Loucy (cell line): ENCODE results near the gene EFNA3.

ENCODE experiments used
- H2AFZ ChIP-seq: fragments of 200-600 bp; sonication (generic); 2 replicates; pipeline ENCODE4 v1.6.0; 2016; ENCODE audit warnings: antibody characterized with exemption, mild to moderate bottlenecking, low read length, moderate library complexity
- H3F3A ChIP-seq: fragments of 200-600 bp; 2 replicates; pipeline ENCODE4 v1.6.0; 2016; ENCODE audit warnings: antibody characterized with exemption, low read depth, mild to moderate bottlenecking
- H3K27me3 ChIP-seq: fragments of 200-600 bp; sonication (generic); 2 replicates; pipeline ENCODE4 v1.6.1; 2014; ENCODE audit warnings: low read length, mild to moderate bottlenecking; ENCODE audit not compliant: insufficient read depth, poor library complexity, severe bottlenecking
- H3K36me3 ChIP-seq: fragments of 200-600 bp; sonication (generic); 2 replicates; pipeline ENCODE4 v1.6.1; 2016; ENCODE audit warnings: low read length; ENCODE audit not compliant: insufficient read depth
- H3K4me1 ChIP-seq: fragments of 200-600 bp; sonication (generic); 2 replicates; pipeline ENCODE4 v1.5.1; 2014; ENCODE audit warnings: low read length, mild to moderate bottlenecking; ENCODE audit not compliant: insufficient read depth, poor library complexity, severe bottlenecking
- H3K4me2 ChIP-seq: fragments of 200-600 bp; sonication (generic); 2 replicates; pipeline ENCODE4 v1.6.0; 2014; ENCODE audit warnings: antibody characterized with exemption, low read length, low read depth, mild to moderate bottlenecking; ENCODE audit not compliant: poor library complexity, severe bottlenecking
- H3K4me3 ChIP-seq: fragments of 200-600 bp; sonication (generic); 2 replicates; pipeline ENCODE4 v1.5.1; 2014; ENCODE audit warnings: low read length, mild to moderate bottlenecking, mixed read lengths; ENCODE audit not compliant: poor library complexity, severe bottlenecking
- H3K79me2 ChIP-seq: fragments of 200-600 bp; sonication (generic); 2 replicates; pipeline ENCODE4 v1.6.1; 2014; ENCODE audit warnings: low read length; ENCODE audit not compliant: insufficient read depth
- H3K9ac ChIP-seq: fragments of 200-600 bp; sonication (generic); 2 replicates; pipeline ENCODE4 v1.6.0; 2014; ENCODE audit warnings: mild to moderate bottlenecking, low read depth, low read length, moderate library complexity; ENCODE audit not compliant: poor library complexity, severe bottlenecking
- H3K9me2 ChIP-seq: fragments of 200-600 bp; sonication (generic); replicated peaks from 2 replicates; pipeline ENCODE4 v1.6.1; 2016; ENCODE audit warnings: low read depth, low read length, mixed read lengths
- H3K9me3 ChIP-seq: fragments of 200-600 bp; sonication (generic); 2 replicates; pipeline ENCODE4 v1.6.1; 2014; ENCODE audit warnings: mild to moderate bottlenecking, antibody characterized with exemption, low read length, low read depth; ENCODE audit not compliant: insufficient read depth
- H4K20me1 ChIP-seq: fragments of 200-600 bp; sonication (generic); 2 replicates; pipeline ENCODE4 v1.6.0; 2014; ENCODE audit warnings: antibody characterized with exemption, low read length, mild to moderate bottlenecking; ENCODE audit not compliant: insufficient read depth, poor library complexity, severe bottlenecking
- EZH2phosphoT487 ChIP-seq: fragments of 200-600 bp; IDR thresholded peaks from 2 replicates; pipeline ENCODE4 v1.6.1; 2018; ENCODE audit warnings: antibody characterized with exemption, mild to moderate bottlenecking, moderate library complexity, borderline replicate concordance
- TF ChIP-seq, protein P1 (sequence below): fragments of 200-600 bp; sonication (generic); conservative IDR thresholded peaks from 2 replicates; pipeline ENCODE4 v1.5.1; 2014; ENCODE audit warnings: mild to moderate bottlenecking, antibody characterized with exemption, low read length

Gene EFNA3

DNA sequence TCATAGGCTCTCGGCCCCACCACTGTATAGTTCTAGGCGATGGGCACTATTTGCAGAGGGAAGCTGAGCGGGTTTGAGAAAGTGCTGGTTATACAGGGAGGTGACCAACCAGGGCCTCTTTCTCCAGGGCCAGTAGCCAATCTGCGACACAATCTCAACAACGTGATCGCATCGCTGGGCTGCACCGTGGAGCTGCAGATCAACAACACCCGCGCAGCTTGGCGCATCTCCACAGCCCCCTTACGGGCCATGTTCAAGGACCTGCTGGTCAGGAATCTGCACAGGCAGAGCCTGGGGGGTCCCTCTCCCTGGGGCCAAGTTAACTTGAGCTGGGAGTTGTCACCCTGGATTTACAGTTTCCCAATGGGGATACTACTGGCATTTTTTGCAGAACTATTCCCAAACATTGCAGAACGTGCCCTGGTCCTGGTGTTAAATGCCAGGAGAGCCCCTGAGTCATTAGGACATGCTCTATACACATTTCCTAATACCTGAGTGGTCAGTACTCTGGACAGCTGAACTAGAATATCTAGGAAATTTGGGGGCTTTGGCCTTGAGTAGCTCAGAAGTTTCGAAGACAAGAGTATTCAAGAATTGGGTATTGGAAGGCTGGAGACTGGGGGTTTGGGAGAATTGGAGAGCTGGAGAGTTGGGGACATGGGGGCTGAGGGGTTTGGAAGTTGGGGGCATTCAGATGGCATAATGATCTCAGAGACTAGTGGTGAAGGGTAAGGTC, 38.1 kb upstream of the EFNA3 start:
- no peaks in the 10 kb centered on the region for H4K20me1 ChIP-seq
- TF ChIP-seq, protein P1, sequence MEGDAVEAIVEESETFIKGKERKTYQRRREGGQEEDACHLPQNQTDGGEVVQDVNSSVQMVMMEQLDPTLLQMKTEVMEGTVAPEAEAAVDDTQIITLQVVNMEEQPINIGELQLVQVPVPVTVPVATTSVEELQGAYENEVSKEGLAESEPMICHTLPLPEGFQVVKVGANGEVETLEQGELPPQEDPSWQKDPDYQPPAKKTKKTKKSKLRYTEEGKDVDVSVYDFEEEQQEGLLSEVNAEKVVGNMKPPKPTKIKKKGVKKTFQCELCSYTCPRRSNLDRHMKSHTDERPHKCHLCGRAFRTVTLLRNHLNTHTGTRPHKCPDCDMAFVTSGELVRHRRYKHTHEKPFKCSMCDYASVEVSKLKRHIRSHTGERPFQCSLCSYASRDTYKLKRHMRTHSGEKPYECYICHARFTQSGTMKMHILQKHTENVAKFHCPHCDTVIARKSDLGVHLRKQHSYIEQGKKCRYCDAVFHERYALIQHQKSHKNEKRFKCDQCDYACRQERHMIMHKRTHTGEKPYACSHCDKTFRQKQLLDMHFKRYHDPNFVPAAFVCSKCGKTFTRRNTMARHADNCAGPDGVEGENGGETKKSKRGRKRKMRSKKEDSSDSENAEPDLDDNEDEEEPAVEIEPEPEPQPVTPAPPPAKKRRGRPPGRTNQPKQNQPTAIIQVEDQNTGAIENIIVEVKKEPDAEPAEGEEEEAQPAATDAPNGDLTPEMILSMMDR, result no peak

DNA sequence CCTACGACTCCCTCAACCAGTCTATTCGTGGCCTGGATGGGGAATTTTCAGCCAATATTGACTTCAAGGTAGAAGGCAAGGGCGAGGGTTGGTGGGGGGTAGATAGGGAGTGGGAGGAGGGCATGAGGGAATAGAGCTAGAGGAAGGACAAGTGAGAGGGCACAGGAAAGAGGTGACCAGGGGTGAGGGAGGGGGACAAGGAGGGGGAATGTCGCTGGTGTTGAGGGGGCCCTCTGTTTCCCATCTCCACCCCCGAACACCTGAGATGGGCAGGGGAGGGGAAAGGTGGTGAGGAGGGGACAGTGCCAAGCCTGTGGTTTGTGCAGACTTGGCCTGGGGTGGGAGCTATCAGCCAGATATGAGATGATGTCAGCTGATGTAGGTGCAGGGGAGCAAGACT, 35.8 kb upstream of the EFNA3 start:
- Histone ChIP-seq H3K79me2 (no peaks in the 10 kb centered on the region), H3K9ac (no peak overlapping the region), H3K4me1 (peaks cover 15% of the 10 kb centered on the region), H4K20me1 (no peaks in the 10 kb centered on the region), H3K27me3 (no peaks in the 10 kb centered on the region), H3K4me3 (no peak overlapping the region), H3K9me3 (no peaks in the 10 kb centered on the region), H3K4me2 (no peak overlapping the region), H3F3A (no peaks in the 10 kb centered on the region), H3K36me3 (no peaks in the 10 kb centered on the region), H3K9me2 (no peaks in the 10 kb centered on the region), H2AFZ (no peak overlapping the region)
- no peak for TF ChIP-seq EZH2phosphoT487
- TF ChIP-seq, protein P1, result no peak

More for the DNA sequence above, 38.1 kb upstream of the EFNA3 start:
- Histone ChIP-seq H3K4me2 (no peak overlapping the region), H3K9me2 (no peaks in the 10 kb centered on the region), H3K9me3 (no peaks in the 10 kb centered on the region), H3K4me3 (no peak overlapping the region), H3K27me3 (no peaks in the 10 kb centered on the region), H3K9ac (no peak overlapping the region), H3K79me2 (no peaks in the 10 kb centered on the region), H3K4me1 (peaks cover 15% of the 10 kb centered on the region), H3F3A (no peaks in the 10 kb centered on the region), H2AFZ (no peak overlapping the region), H3K36me3 (no peaks in the 10 kb centered on the region)

DNA sequence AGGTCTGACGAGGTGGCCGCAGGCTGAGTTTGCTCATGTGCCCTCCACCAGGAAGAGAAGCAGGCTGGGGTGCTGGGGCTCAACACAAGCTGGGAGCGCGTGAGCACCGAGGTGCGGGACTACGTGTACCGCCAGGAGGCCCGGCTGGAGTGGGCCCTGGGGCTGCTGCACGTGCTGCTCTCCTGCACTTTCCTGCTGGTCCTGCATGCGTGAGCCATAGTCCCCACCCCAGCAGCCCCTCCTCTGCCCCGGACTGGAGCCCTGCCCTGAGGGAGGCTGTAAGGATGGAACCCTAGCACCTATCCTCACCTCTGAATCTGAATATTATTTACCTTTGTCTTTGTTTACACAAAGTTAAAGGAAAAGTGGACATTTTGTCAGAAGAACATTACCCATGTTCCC, 35.3 kb upstream of the EFNA3 start:
- no peak overlapping the region for H2AFZ ChIP-seq

More for the DNA sequence above, 35.3 kb upstream of the EFNA3 start:
- Histone ChIP-seq H3K9me2 (no peaks in the 10 kb centered on the region), H3F3A (no peaks in the 10 kb centered on the region), H3K79me2 (no peaks in the 10 kb centered on the region), H3K4me3 (no peak overlapping the region), H3K9ac (no peak overlapping the region), H3K36me3 (no peaks in the 10 kb centered on the region), H3K4me2 (no peak overlapping the region), H4K20me1 (no peaks in the 10 kb centered on the region), H3K27me3 (no peaks in the 10 kb centered on the region), H3K4me1 (peaks cover 15% of the 10 kb centered on the region), H3K9me3 (no peaks in the 10 kb centered on the region)
- TF ChIP-seq, protein P1, result no peak
- no peak for TF ChIP-seq EZH2phosphoT487
